OCI-LY7 (cell line): Measurements from ENCODE around the gene ZIM2.

Experiments
- EZH2phosphoT487 ChIP-seq: fragments of 200-600 bp; sonication (generic); IDR thresholded peaks from 2 replicates; pipeline ENCODE4 v1.6.1; 2018; ENCODE audit warnings: low read depth, borderline replicate concordance, mild to moderate bottlenecking, mixed run types, antibody characterized with exemption, low read length, moderate library complexity, mixed read lengths
- TF ChIP-seq, protein P1 (sequence below): fragments of 200-600 bp; sonication (generic); conservative IDR thresholded peaks from 2 replicates; pipeline ENCODE4 v1.5.1; 2014; ENCODE audit warnings: mild to moderate bottlenecking, antibody characterized with exemption, low read length, moderate library complexity, mixed read lengths

DNA sequence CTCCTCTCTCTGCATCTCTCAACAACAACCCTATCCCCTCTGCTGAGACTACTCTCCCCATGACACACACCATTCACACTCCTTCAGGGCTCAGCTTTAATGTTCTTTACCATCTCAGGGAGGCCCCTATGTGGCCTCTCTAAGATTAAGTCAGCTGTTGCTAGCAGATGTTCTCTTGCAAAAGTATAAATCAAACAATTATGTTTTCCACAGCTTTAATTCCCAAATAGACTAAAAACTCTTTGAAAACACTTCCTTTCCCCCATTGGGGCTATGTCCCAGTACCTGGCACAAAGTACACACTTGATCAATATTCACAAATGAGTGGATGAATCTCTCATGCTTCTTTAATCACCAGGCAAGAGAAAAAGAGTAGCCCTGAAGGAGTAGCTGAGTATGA is 5.1 kb downstream of the ZIM2 start:
- TF ChIP-seq, protein P1, sequence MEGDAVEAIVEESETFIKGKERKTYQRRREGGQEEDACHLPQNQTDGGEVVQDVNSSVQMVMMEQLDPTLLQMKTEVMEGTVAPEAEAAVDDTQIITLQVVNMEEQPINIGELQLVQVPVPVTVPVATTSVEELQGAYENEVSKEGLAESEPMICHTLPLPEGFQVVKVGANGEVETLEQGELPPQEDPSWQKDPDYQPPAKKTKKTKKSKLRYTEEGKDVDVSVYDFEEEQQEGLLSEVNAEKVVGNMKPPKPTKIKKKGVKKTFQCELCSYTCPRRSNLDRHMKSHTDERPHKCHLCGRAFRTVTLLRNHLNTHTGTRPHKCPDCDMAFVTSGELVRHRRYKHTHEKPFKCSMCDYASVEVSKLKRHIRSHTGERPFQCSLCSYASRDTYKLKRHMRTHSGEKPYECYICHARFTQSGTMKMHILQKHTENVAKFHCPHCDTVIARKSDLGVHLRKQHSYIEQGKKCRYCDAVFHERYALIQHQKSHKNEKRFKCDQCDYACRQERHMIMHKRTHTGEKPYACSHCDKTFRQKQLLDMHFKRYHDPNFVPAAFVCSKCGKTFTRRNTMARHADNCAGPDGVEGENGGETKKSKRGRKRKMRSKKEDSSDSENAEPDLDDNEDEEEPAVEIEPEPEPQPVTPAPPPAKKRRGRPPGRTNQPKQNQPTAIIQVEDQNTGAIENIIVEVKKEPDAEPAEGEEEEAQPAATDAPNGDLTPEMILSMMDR: no peak
- TF ChIP-seq EZH2phosphoT487: no peak
